ENCODE results near the gene ANXA11. TPM values are rescaled to one million over a fixed set of nuclear protein-coding genes. Genes with fewer than 3 reads are reported as not detected.
"Not testable (repeated sequence)": the region's sequence is repeated elsewhere in the genome, so short reads cannot be mapped to it uniquely, and the experiment has no call there.

ANXA11 gene
- total RNA-seq, 1 experiment from 2014 or later = 68.1 TPM

- H2BK20ac ChIP-seq (ENCODE audit: low read depth, low read length, poor library complexity, severe bottlenecking); H2BK5ac ChIP-seq (ENCODE audit: insufficient read length, low read length); H4K5ac ChIP-seq (ENCODE audit: insufficient read length, low read depth, low read length); H3T11ph ChIP-seq (ENCODE audit: low read length); H3K4me2 ChIP-seq (ENCODE audit: insufficient read depth, insufficient read length, low read length); DNase-seq; H3K4ac ChIP-seq (ENCODE audit: low read depth, low read length); H3K56ac ChIP-seq (ENCODE audit: insufficient read length, low read depth, low read length); H3K79me2 ChIP-seq (ENCODE audit: insufficient read depth, low read length); H2AFZ ChIP-seq (ENCODE audit: low read length); H3K4me3 Mint-ChIP-seq; H3K14ac ChIP-seq (ENCODE audit: insufficient read depth, low read length); H2BK120ac ChIP-seq (ENCODE audit: low read depth, low read length, poor library complexity, severe bottlenecking); H3K9me3 Mint-ChIP-seq; H2BK15ac ChIP-seq (ENCODE audit: low read depth, low read length); H3K36me3 Mint-ChIP-seq (ENCODE audit: insufficient read depth in 1 of 3, low read depth in 3 of 3); H3K4me1 ChIP-seq (ENCODE audit: insufficient read depth, low read length); H3K18ac ChIP-seq (ENCODE audit: insufficient read length, low read depth, low read length); H4K20me1 ChIP-seq (ENCODE audit: control insufficient read depth, insufficient read depth, insufficient read length); H2BK12ac ChIP-seq (ENCODE audit: insufficient read length, low read depth, low read length); H3K23me2 ChIP-seq (ENCODE audit: insufficient read length, low read depth, low read length, poor library complexity, severe bottlenecking); H4K91ac ChIP-seq (ENCODE audit: insufficient read length, low read depth, low read length); H2AK5ac ChIP-seq (ENCODE audit: insufficient read length, low read length); H3K27me3 ChIP-seq (ENCODE audit: insufficient read depth, low read length); H3K27ac Mint-ChIP-seq; H3K27ac ChIP-seq (ENCODE audit: insufficient read length, low read depth, low read length); H3K23ac ChIP-seq (ENCODE audit: insufficient read length, low read depth, low read length); H4K8ac ChIP-seq (replicated peaks; ENCODE audit: insufficient read length, low read depth, low read length); H3K79me1 ChIP-seq (ENCODE audit: insufficient read depth, low read depth, low read length, poor library complexity, severe bottlenecking); H3K4me1 Mint-ChIP-seq; H3K9me3 ChIP-seq (ENCODE audit: control insufficient read depth, low read depth, low read length); H3K9ac ChIP-seq (ENCODE audit: extremely low read depth, insufficient read length, low read length): not testable (repeated sequence)
- no CpG with 5 or more reads among the region's 20 CpGs for WGBS (ENCODE audit: extremely low coverage, insufficient read length, low lambda C conversion rate)
- peaks cover 12% of the 10 kb centered on the region for H3K27me3 Mint-ChIP-seq (ENCODE audit: low read depth)
Observed at GRCh38 chr10:80247611-80248010, 42.3 kb upstream of the ANXA11 start.

DNA sequence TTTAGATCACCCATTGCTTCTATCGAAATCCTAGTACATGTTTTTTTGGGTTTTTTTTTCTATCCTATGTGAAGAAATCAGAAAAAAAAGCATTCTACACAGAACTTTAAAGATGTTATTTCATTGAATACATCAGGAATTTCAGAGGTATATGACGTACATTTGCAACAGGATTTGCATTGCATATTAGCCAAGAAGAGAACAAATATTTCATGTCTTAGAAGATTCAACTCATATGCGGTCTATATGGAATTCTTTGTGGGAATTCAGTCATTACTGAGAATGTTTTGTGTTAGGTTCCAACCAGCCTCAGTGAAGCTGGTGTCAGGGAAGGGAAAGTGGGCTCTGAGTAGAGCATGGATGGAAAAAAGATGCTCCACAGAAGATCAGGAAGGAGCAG, 39.0 kb upstream of the ANXA11 start:
- not testable (repeated sequence) for H4K5ac ChIP-seq (ENCODE audit: insufficient read length, low read depth, low read length); H2AK5ac ChIP-seq (ENCODE audit: insufficient read length, low read length); H3K4me1 Mint-ChIP-seq; H3K27me3 ChIP-seq (ENCODE audit: insufficient read depth, low read length); H4K91ac ChIP-seq (ENCODE audit: insufficient read length, low read depth, low read length); H3K18ac ChIP-seq (ENCODE audit: insufficient read length, low read depth, low read length); H3K56ac ChIP-seq (ENCODE audit: insufficient read length, low read depth, low read length); H2BK12ac ChIP-seq (ENCODE audit: insufficient read length, low read depth, low read length); H2AFZ ChIP-seq (ENCODE audit: low read length); H4K20me1 ChIP-seq (ENCODE audit: control insufficient read depth, insufficient read depth, insufficient read length); H3K14ac ChIP-seq (ENCODE audit: insufficient read depth, low read length); H3K23ac ChIP-seq (ENCODE audit: insufficient read length, low read depth, low read length); H3K27me3 Mint-ChIP-seq (ENCODE audit: low read depth); H3K4me1 ChIP-seq (ENCODE audit: insufficient read depth, low read length); H3K36me3 Mint-ChIP-seq (ENCODE audit: insufficient read depth in 1 of 3, low read depth in 3 of 3); H2BK5ac ChIP-seq (ENCODE audit: insufficient read length, low read length); DNase-seq; H3K79me2 ChIP-seq (ENCODE audit: insufficient read depth, low read length); H2BK15ac ChIP-seq (ENCODE audit: low read depth, low read length); H3K4me2 ChIP-seq (ENCODE audit: insufficient read depth, insufficient read length, low read length); H2BK120ac ChIP-seq (ENCODE audit: low read depth, low read length, poor library complexity, severe bottlenecking); H3K23me2 ChIP-seq (ENCODE audit: insufficient read length, low read depth, low read length, poor library complexity, severe bottlenecking); H4K8ac ChIP-seq (replicated peaks; ENCODE audit: insufficient read length, low read depth, low read length); H3T11ph ChIP-seq (ENCODE audit: low read length); H3K4ac ChIP-seq (ENCODE audit: low read depth, low read length); H3K27ac ChIP-seq (ENCODE audit: insufficient read length, low read depth, low read length); H3K9ac ChIP-seq (ENCODE audit: extremely low read depth, insufficient read length, low read length); H3K79me1 ChIP-seq (ENCODE audit: insufficient read depth, low read depth, low read length, poor library complexity, severe bottlenecking); H3K9me3 ChIP-seq (ENCODE audit: control insufficient read depth, low read depth, low read length); H2BK20ac ChIP-seq (ENCODE audit: low read depth, low read length, poor library complexity, severe bottlenecking); H3K27ac Mint-ChIP-seq; H3K4me3 Mint-ChIP-seq; H3K9me3 Mint-ChIP-seq
- no CpG with 5 or more reads among the region's 3 CpGs for WGBS (ENCODE audit: extremely low coverage, insufficient read length, low lambda C conversion rate)

All from H9 (cell line).